HEK293 (cell line): Measurements from ENCODE around the gene KIAA0825.

Experiments
- CTCF ChIA-PET: fragments of 350-600 bp; formaldehyde crosslinking; extraction: SDS; loops from one replicate; lab custom pipeline; 2021; ENCODE audit warnings: antibody characterized with exemption; lab: Yijun Ruan, JAX
- POLR2A ChIA-PET: fragments of 300-600 bp; formaldehyde crosslinking; extraction: SDS; loops from one replicate; lab custom pipeline; 2020; ENCODE audit warnings: antibody characterized with exemption, inconsistent platforms; lab: Yijun Ruan, JAX
- H3K27ac ChIP-seq: fragments of 200-500 bp; sonication (Bioruptor generic); 2 replicates; pipeline ENCODE4 v1.5.1; 2014; ENCODE audit warnings: low read depth, low read length, control low read depth, inconsistent platforms; ENCODE audit errors: extremely low read depth
- H3K36me3 ChIP-seq, 2 experiments: fragments of 200-500 bp in 1 of 2; sonication (Bioruptor generic) in 1 of 2; 1 replicate in 1 of 2; 2 replicates in 1 of 2; pipeline ENCODE4 v1.5.1; 2014 to 2017; ENCODE audit warnings: inconsistent platforms in 2 of 2, low read length in 2 of 2; ENCODE audit not compliant: control insufficient read depth in 2 of 2, insufficient read depth in 1 of 2
- H3K4me1 ChIP-seq: fragments of 200-500 bp; sonication (Bioruptor generic); 2 replicates; pipeline ENCODE4 v1.5.1; 2014; ENCODE audit warnings: mild to moderate bottlenecking, low read length, inconsistent platforms; ENCODE audit not compliant: control insufficient read depth, insufficient read depth
- H3K4me3 ChIP-seq: 2 replicates; pipeline ENCODE4 v1.5.1; 2011; ENCODE audit warnings: low read depth, mild to moderate bottlenecking, control low read depth, low read length, moderate library complexity
- H3K9me3 ChIP-seq: fragments of 200-500 bp; sonication (Bioruptor generic); 2 replicates; pipeline ENCODE4 v1.5.1; 2014; ENCODE audit warnings: low read depth, low read length, inconsistent platforms; ENCODE audit not compliant: control insufficient read depth, insufficient read depth
- KLF16 ChIP-seq: fragments of 450-650 bp; formaldehyde crosslinking; IDR thresholded peaks from 2 replicates; pipeline ENCODE4 v1.5.1; 2017; ENCODE audit warnings: missing biosample characterization, missing genetic modification characterization
- YY2 ChIP-seq: fragments of 450-650 bp; formaldehyde crosslinking; IDR thresholded peaks from 2 replicates; pipeline ENCODE4 v1.5.1; 2016; ENCODE audit warnings: missing biosample characterization, missing genetic modification characterization
- ZNF121 ChIP-seq: fragments of 450-650 bp; formaldehyde crosslinking; IDR thresholded peaks from 2 replicates; pipeline ENCODE4 v1.5.1; 2016; ENCODE audit warnings: missing biosample characterization, missing genetic modification characterization
- ZNF133 ChIP-seq: fragments of 450-650 bp; formaldehyde crosslinking; IDR thresholded peaks from 2 replicates; pipeline ENCODE4 v1.5.1; 2016; ENCODE audit warnings: missing biosample characterization, missing genetic modification characterization
- ZNF140 ChIP-seq: fragments of 450-650 bp; formaldehyde crosslinking; IDR thresholded peaks from 2 replicates; pipeline ENCODE4 v1.5.1; 2016; ENCODE audit warnings: missing biosample characterization, missing genetic modification characterization
- ZNF2 ChIP-seq: fragments of 450-650 bp; formaldehyde crosslinking; IDR thresholded peaks from 2 replicates; pipeline ENCODE4 v1.5.1; 2016; ENCODE audit warnings: missing biosample characterization, missing genetic modification characterization
- ZNF24 ChIP-seq: fragments of 450-650 bp; formaldehyde crosslinking; IDR thresholded peaks from 2 replicates; pipeline ENCODE4 v1.5.1; 2016; ENCODE audit warnings: missing biosample characterization, missing genetic modification characterization
- ZNF530 ChIP-seq: fragments of 450-650 bp; formaldehyde crosslinking; IDR thresholded peaks from 2 replicates; pipeline ENCODE4 v1.5.1; 2016; ENCODE audit warnings: low read depth, missing biosample characterization, missing genetic modification characterization
- ZNF585B ChIP-seq: fragments of 450-650 bp; formaldehyde crosslinking; IDR thresholded peaks from 2 replicates; pipeline ENCODE4 v1.5.1; 2016; ENCODE audit warnings: missing biosample characterization, missing genetic modification characterization
- ZNF701 ChIP-seq: fragments of 450-650 bp; formaldehyde crosslinking; IDR thresholded peaks from 2 replicates; pipeline ENCODE4 v1.5.1; 2016; ENCODE audit warnings: missing biosample characterization, missing genetic modification characterization
- ZNF792 ChIP-seq: fragments of 450-650 bp; formaldehyde crosslinking; IDR thresholded peaks from 2 replicates; pipeline ENCODE4 v1.5.1; 2016; ENCODE audit warnings: missing biosample characterization, missing genetic modification characterization
- ZNF837 ChIP-seq: fragments of 450-650 bp; formaldehyde crosslinking; IDR thresholded peaks from 2 replicates; pipeline ENCODE4 v1.5.1; 2016; ENCODE audit warnings: missing biosample characterization, missing genetic modification characterization
- TF ChIP-seq, protein P1 (sequence below): fragments of 450-650 bp; formaldehyde crosslinking; IDR thresholded peaks from 2 replicates; pipeline ENCODE4; 2016; ENCODE audit warnings: missing biosample characterization, missing genetic modification characterization
- TF ChIP-seq, protein P2 (sequence below): fragments of 450-650 bp; formaldehyde crosslinking; IDR thresholded peaks from 2 replicates; pipeline ENCODE4 v1.5.1; 2016; ENCODE audit warnings: missing biosample characterization, missing genetic modification characterization
- TF ChIP-seq, protein P3 (sequence below): fragments of 450-650 bp; formaldehyde crosslinking; IDR thresholded peaks from 2 replicates; pipeline ENCODE4 v1.5.1; 2016; ENCODE audit warnings: missing biosample characterization, missing genetic modification characterization
- TF ChIP-seq, protein P4 (sequence below): fragments of 450-650 bp; formaldehyde crosslinking; IDR thresholded peaks from 2 replicates; pipeline ENCODE4 v1.5.1; 2017; ENCODE audit warnings: missing biosample characterization, missing genetic modification characterization

The KIAA0825 gene

DNA sequence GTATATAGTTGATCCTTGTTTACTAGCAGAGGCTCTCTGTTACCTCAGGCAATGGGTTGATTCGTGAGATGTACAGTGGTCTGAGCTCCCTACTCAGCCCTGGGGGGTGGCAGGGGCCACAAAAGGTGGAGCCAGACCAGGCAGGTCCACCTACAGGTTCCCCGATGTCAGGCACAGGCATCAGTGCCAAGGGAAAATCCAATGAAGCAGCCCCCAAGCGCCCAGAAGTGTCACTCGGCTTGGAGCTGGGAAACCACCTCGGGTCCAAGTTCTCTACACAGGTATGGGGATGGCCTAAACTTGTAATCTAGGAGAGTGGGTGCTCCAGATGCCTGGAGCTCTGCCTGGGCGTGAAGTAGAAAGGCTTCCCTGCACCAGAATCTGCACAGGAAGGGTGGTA, 188.8 kb downstream of the KIAA0825 start:
- no peaks in the 10 kb centered on the region for H3K4me1 ChIP-seq
- H3K27ac ChIP-seq, result no peak overlapping the region
- CTCF ChIA-PET, result interaction anchor here (1.4 kb wide), 1 partner anchor 308 kb away, joined by 4 read pairs; no protein-coding TSS in a partner anchor
- TF ChIP-seq ZNF24 (tag by site-specific recombination), result no peak
- TF ChIP-seq ZNF2, result no peak
- no peak for TF ChIP-seq ZNF530 (tag by site-specific recombination)
- TF ChIP-seq ZNF133 (tag by site-specific recombination), result no peak
- TF ChIP-seq, protein P1, sequence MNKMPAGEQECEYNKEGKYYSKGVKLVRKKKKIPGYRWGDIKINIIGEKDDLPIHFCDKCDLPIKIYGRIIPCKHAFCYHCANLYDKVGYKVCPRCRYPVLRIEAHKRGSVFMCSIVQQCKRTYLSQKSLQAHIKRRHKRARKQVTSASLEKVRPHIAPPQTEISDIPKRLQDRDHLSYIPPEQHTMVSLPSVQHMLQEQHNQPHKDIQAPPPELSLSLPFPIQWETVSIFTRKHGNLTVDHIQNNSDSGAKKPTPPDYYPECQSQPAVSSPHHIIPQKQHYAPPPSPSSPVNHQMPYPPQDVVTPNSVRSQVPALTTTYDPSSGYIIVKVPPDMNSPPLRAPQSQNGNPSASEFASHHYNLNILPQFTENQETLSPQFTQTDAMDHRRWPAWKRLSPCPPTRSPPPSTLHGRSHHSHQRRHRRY (tag by site-specific recombination), result no peak
- TF ChIP-seq, protein P2, sequence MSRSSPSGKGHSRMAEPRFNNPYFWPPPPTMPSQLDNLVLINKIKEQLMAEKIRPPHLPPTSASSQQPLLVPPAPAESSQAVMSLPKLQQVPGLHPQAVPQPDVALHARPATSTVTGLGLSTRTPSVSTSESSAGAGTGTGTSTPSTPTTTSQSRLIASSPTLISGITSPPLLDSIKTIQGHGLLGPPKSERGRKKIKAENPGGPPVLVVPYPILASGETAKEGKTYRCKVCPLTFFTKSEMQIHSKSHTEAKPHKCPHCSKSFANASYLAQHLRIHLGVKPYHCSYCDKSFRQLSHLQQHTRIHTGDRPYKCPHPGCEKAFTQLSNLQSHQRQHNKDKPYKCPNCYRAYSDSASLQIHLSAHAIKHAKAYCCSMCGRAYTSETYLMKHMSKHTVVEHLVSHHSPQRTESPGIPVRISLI (tag by site-specific recombination), result no peak
- no peak for TF ChIP-seq ZNF792 (tag by site-specific recombination)
- TF ChIP-seq ZNF140 (tag by site-specific recombination), result no peak
- TF ChIP-seq YY2 (tag by site-specific recombination), result no peak
- TF ChIP-seq, protein P3, sequence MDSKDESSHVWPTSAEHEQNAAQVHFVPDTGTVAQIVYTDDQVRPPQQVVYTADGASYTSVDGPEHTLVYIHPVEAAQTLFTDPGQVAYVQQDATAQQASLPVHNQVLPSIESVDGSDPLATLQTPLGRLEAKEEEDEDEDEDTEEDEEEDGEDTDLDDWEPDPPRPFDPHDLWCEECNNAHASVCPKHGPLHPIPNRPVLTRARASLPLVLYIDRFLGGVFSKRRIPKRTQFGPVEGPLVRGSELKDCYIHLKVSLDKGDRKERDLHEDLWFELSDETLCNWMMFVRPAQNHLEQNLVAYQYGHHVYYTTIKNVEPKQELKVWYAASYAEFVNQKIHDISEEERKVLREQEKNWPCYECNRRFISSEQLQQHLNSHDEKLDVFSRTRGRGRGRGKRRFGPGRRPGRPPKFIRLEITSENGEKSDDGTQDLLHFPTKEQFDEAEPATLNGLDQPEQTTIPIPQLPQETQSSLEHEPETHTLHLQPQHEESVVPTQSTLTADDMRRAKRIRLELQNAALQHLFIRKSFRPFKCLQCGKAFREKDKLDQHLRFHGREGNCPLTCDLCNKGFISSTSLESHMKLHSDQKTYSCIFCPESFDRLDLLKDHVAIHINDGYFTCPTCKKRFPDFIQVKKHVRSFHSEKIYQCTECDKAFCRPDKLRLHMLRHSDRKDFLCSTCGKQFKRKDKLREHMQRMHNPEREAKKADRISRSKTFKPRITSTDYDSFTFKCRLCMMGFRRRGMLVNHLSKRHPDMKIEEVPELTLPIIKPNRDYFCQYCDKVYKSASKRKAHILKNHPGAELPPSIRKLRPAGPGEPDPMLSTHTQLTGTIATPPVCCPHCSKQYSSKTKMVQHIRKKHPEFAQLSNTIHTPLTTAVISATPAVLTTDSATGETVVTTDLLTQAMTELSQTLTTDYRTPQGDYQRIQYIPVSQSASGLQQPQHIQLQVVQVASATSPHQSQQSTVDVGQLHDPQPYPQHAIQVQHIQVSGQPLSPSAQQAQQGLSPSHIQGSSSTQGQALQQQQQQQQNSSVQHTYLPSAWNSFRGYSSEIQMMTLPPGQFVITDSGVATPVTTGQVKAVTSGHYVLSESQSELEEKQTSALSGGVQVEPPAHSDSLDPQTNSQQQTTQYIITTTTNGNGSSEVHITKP (tag by site-specific recombination), result no peak
- no peak for TF ChIP-seq KLF16 (tag by site-specific recombination)
- TF ChIP-seq ZNF837 (tag by site-specific recombination), result no peak
- no peak for TF ChIP-seq ZNF701 (tag by site-specific recombination)
- H3K9me3 ChIP-seq, result no peaks in the 10 kb centered on the region
- H3K4me3 ChIP-seq, result no peak overlapping the region
- POLR2A ChIA-PET, result no interaction called here
- no peaks in the 10 kb centered on the region for H3K36me3 ChIP-seq

DNA sequence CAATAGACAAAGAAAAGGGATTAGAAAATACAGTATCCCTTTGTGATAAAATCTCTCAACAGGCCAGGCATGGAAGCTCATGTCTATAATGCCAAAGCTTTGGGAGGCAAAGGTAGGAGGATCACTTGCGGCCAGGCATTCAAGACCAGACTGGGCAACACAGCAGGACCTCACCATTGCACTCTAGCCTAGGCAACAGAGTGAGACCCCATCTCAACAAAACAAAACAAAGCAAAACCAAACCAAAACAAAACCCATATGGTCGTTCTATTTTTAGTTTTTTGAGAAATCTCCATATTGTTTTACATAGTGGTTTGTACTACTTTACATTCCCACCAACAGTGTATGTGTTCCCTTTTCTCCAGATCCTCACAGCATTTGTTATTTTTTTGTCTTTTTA, 193.0 kb downstream of the KIAA0825 start:
- TF ChIP-seq ZNF585B (tag by site-specific recombination), result no peak
- TF ChIP-seq ZNF121 (tag by site-specific recombination), result no peak
- TF ChIP-seq, protein P4, sequence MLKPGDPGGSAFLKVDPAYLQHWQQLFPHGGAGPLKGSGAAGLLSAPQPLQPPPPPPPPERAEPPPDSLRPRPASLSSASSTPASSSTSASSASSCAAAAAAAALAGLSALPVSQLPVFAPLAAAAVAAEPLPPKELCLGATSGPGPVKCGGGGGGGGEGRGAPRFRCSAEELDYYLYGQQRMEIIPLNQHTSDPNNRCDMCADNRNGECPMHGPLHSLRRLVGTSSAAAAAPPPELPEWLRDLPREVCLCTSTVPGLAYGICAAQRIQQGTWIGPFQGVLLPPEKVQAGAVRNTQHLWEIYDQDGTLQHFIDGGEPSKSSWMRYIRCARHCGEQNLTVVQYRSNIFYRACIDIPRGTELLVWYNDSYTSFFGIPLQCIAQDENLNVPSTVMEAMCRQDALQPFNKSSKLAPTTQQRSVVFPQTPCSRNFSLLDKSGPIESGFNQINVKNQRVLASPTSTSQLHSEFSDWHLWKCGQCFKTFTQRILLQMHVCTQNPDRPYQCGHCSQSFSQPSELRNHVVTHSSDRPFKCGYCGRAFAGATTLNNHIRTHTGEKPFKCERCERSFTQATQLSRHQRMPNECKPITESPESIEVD (tag by site-specific recombination), result no peak
- no peaks in the 10 kb centered on the region for H3K4me1 ChIP-seq
- no peak overlapping the region for H3K27ac ChIP-seq
- no peak overlapping the region for H3K4me3 ChIP-seq
- CTCF ChIA-PET, result interaction anchor here (0.7 kb wide), 1 partner anchor 253 kb away, joined by 3 read pairs; no protein-coding TSS in a partner anchor
- POLR2A ChIA-PET, result no interaction called here
- H3K36me3 ChIP-seq, result no peaks in the 10 kb centered on the region
- no peaks in the 10 kb centered on the region for H3K9me3 ChIP-seq
